LNCAP (cell line): ENCODE data around the gene KLF15.

Experiments used
- CTCF ChIP-seq: fragments of 450-650 bp; IDR thresholded peaks from 2 replicates; pipeline ENCODE4 v1.5.1; 2017; ENCODE audit warnings: mild to moderate bottlenecking

Gene KLF15

GRCh38 chr3:126380011-126380768, 23.0 kb upstream of the KLF15 start:
- no peak for TF ChIP-seq CTCF

DNA sequence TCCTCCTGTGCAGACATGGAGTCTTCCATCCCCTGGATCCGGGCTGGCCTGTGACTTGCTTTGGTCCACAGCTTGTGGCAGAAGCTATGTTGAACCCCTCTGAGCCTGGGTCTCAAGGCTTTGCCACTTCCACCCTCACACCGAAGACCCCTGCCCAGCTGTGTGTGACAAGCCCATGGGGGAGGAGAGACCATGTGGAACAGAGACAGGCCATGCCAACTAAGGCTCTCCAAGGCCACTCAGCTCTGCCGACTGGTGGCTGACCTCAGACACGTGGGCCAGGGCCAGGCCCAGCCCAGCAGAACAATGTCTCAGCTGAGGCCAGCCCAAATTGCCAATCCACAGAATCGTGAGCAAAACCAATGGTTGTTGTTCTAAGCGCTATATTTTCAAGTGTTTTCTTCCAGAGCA, 21.1 kb upstream of the KLF15 start:
- TF ChIP-seq CTCF: no peak

GRCh38 chr3:126377211-126377610, 20.0 kb upstream of the KLF15 start:
- TF ChIP-seq CTCF: no peak

DNA sequence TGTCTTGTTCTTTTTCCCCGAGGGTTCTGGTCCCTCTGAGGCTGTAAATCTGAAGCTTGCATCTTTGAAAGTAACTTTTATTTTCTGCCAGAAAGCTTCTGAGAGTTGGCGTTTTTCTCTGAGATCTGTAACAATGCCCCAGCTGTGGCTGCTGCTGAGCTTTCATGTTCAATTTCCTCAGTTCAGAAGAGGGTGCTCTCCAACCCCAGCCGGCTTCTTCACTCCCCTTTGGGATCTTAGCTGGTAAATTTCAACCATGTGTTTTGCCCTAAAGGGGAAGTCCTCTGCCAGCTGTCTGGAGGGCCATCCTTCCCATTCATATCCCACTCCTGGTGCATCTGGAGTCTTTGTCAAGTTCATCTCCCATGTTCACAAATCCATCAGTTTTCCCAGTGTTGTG, 19.2 kb upstream of the KLF15 start:
- no peak for TF ChIP-seq CTCF

GRCh38 chr3:126375835-126376331, 18.7 kb upstream of the KLF15 start:
- no peak for TF ChIP-seq CTCF

DNA sequence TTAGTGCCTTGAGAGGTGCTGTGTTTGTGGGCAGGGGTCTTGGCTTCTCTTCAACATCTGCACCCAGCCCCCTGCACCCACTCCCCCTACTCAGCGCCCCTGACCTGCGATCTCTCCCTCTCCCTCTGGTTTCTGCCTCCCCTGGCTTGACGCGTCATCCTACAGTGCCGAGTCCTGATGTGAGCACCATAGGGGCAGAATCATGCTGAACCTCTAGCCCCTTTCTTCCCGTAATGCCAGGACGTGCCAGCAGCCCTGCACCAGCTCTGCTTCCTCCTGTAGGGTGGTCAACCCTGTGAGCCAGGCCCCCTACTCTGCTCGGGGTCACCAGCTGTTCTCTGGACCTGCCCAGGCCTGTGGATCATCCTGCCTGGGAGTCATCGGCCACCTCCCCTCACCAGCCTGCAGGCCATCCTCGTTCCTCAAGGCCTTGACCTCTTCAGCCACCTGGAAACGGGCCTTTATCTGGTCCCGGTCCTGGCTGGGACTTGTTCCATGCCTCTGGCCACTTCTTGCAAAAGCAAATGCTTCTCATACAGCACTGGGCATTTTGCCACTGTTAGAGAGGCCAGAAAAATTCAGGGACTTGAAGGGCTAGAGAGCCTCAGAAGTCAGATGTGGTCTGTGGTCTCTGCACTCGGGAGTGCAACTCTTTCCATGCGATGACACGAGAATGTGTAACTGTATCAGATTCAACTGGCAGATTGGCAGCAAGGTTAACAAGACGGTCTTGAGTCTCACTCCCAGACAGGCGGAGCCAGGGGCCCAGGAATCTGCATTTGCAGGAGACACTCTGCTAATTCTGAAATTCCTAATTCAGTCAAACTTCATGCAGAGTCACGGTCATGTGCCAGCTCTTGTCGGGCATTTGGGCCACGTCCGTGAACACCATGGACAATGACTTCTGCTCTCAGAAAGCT, 16.7 kb upstream of the KLF15 start:
- TF ChIP-seq CTCF: no peak

DNA sequence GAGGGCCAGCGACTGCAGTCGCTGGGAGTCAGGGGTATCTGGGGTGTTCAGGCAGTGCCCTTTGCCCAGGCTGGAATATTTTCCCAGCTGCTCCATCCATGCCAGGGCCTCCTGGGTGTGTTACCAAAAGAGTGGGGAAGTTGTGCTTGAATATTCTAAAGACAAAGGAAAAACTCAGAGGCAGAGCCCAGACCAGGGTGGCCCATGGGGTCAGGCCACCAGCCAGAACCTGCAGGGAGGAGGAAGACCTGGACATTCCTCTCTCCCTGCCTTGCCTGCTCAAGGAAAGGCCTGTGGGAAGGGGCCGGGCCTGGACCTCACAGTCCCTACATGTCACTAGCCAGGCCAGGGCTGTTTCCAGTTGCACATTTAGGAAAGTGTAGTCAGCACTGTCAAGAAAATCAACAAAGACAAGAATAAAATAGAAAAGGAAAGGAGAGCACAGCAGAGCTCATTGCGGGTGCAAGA, 16.0 kb upstream of the KLF15 start:
- no peak for TF ChIP-seq CTCF
